Nephron progenitor cell (in vitro differentiated cells): ENCODE measurements around the gene PTPN21.
A peak's percentile ranks its signal among the peaks of the same experiment; 100 is the strongest.

Experiments used
- DNase-seq: peaks from one replicate; pipeline ENCODE4 v3.0.0; 2021
- H3K27ac Mint-ChIP-seq: 2 replicates; pipeline ENCODE4 v1.8.0; 2021; ENCODE audit warnings: mild to moderate bottlenecking, moderate library complexity, mixed read lengths
- H3K27me3 Mint-ChIP-seq: 2 replicates; pipeline ENCODE4 v1.8.0; 2021; ENCODE audit warnings: mild to moderate bottlenecking, low read depth, mixed read lengths; ENCODE audit not compliant: poor library complexity
- H3K36me3 Mint-ChIP-seq: 2 replicates; pipeline ENCODE4 v1.8.0; 2021; ENCODE audit warnings: low read depth, mixed read lengths
- H3K4me1 Mint-ChIP-seq: 2 replicates; pipeline ENCODE4 v1.8.0; 2021; ENCODE audit warnings: mixed read lengths
- H3K4me3 Mint-ChIP-seq: 2 replicates; pipeline ENCODE4 v1.8.0; 2021; ENCODE audit warnings: mild to moderate bottlenecking, moderate library complexity, mixed read lengths
- H3K9me3 Mint-ChIP-seq: 2 replicates; pipeline ENCODE4 v1.8.0; 2021; ENCODE audit warnings: mild to moderate bottlenecking, moderate library complexity, mixed read lengths
- TF ChIP-seq, protein P1 (sequence below): fragments of 200-600 bp; sonication (generic); IDR thresholded peaks from 2 replicates; pipeline ENCODE4 v1.5.0; 2021; ENCODE audit warnings: antibody characterized with exemption

Gene PTPN21

DNA sequence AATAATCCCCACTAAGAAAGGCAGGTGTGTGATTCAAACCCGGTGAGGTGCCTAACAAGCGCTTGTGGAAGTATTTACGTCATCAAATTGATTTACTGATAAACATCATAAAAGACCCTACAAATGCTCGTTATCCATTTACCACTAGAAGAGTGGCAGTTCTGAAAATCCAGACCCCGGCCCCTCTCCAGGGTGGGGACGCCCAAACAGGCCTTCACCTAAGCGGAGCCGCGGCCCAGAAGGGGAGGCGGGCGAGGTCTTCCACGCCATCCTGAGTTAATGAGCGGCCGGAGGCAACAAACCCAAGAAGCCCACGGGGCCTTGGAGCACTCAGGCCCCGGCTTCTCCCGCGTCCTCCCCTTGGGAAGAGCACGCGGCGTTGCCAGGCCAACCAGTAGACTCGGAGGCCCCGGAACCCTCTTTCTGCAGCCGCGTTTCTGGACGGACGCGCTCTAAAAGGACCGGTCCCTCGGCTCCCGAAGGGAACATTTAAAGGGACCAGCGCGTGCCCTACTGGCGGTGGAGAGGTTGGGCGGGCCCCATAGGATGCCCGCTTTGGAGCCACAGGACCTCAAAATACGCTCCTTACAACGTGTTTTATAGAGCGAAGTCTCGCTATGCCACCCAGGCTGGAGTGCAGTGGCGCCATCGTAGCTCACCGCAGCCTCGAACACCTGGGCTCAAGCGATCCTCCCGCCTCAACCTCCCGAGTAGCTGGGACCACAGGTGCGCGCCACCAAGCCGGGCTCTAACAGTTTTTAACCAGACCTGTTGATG lies 3.5 kb downstream of the PTPN21 start:
- DNase-seq: peak; percentile 74
- Mint-ChIP-seq H3K4me3 (peak overlapping the region; percentile 96), H3K36me3 (peaks cover 23% of the 10 kb centered on the region), H3K27ac (no peak overlapping the region), H3K27me3 (no peaks in the 10 kb centered on the region), H3K9me3 (no peaks in the 10 kb centered on the region), H3K4me1 (peaks cover 31% of the 10 kb centered on the region)
- TF ChIP-seq, protein P1, sequence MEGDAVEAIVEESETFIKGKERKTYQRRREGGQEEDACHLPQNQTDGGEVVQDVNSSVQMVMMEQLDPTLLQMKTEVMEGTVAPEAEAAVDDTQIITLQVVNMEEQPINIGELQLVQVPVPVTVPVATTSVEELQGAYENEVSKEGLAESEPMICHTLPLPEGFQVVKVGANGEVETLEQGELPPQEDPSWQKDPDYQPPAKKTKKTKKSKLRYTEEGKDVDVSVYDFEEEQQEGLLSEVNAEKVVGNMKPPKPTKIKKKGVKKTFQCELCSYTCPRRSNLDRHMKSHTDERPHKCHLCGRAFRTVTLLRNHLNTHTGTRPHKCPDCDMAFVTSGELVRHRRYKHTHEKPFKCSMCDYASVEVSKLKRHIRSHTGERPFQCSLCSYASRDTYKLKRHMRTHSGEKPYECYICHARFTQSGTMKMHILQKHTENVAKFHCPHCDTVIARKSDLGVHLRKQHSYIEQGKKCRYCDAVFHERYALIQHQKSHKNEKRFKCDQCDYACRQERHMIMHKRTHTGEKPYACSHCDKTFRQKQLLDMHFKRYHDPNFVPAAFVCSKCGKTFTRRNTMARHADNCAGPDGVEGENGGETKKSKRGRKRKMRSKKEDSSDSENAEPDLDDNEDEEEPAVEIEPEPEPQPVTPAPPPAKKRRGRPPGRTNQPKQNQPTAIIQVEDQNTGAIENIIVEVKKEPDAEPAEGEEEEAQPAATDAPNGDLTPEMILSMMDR: no peak

DNA sequence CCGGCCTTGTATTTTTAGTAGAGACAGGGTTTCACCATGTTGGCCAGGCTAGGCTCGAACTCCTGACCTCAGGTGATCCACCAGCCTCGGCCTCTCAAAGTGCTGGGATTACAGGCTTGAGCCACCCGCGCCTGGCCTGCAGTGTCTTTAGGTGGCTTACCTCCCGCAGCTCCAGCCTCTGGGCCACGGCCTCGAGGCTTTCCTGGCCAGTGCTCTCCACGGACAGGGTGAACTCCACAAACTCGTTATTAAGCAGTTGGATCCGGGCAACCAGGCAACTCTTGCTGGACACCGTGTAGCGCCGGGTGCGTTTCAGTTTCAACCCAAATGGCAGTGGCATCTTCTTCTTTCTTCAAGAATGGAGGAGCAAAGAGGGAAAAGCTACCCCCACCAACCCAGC lies 4.7 kb downstream of the PTPN21 start:
- H3K27me3 Mint-ChIP-seq: no peaks in the 10 kb centered on the region
- TF ChIP-seq, protein P1: no peak
- H3K36me3 Mint-ChIP-seq: peaks cover 29% of the 10 kb centered on the region
- H3K9me3 Mint-ChIP-seq: no peaks in the 10 kb centered on the region
- no peak overlapping the region for H3K27ac Mint-ChIP-seq
- DNase-seq: no peak
- H3K4me3 Mint-ChIP-seq: no peak overlapping the region
- peaks cover 22% of the 10 kb centered on the region for H3K4me1 Mint-ChIP-seq

GRCh38 chr14:88547386-88547780 lies 7.4 kb downstream of the PTPN21 start:
- Mint-ChIP-seq H3K9me3 (no peaks in the 10 kb centered on the region), H3K27me3 (no peaks in the 10 kb centered on the region), H3K4me1 (peaks cover 21% of the 10 kb centered on the region), H3K27ac (no peak overlapping the region), H3K36me3 (peaks cover 48% of the 10 kb centered on the region), H3K4me3 (no peak overlapping the region)
- no peak for DNase-seq
- TF ChIP-seq, protein P1: no peak

- no peak for DNase-seq
- H3K4me3 Mint-ChIP-seq: no peak overlapping the region
- peaks cover 53% of the 10 kb centered on the region for H3K36me3 Mint-ChIP-seq
- H3K9me3 Mint-ChIP-seq: no peaks in the 10 kb centered on the region
- peak overlapping the region; percentile 62 for H3K27ac Mint-ChIP-seq
- peaks cover 15% of the 10 kb centered on the region for H3K4me1 Mint-ChIP-seq
- H3K27me3 Mint-ChIP-seq: no peaks in the 10 kb centered on the region
- TF ChIP-seq, protein P1: no peak
Observed at GRCh38 chr14:88546621-88547385, 8.0 kb downstream of the PTPN21 start.

DNA sequence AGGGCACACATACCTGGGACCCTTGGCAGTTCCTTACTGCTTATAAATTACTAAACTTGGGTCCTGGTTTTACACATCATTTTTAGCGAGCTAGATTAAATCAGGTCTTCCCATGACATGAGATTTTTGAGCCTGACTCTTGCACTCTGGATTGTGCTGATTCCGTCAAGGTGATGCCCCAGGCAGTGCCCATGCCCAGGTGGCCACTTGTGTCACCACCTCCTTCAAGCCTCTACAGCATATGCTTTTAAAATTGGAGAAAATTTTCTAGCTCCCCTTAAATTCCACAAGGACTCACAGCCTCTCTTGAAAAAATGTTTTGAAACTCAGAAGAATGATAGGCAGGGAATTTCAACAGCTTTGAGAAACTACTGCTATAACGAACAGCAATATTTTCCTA lies 9.6 kb downstream of the PTPN21 start:
- peaks cover 14% of the 10 kb centered on the region for H3K4me1 Mint-ChIP-seq

More for the DNA sequence above, 9.6 kb downstream of the PTPN21 start:
- H3K9me3 Mint-ChIP-seq: no peaks in the 10 kb centered on the region
- TF ChIP-seq, protein P1: no peak
- no peak overlapping the region for H3K4me3 Mint-ChIP-seq
- no peaks in the 10 kb centered on the region for H3K27me3 Mint-ChIP-seq
- H3K36me3 Mint-ChIP-seq: peaks cover 66% of the 10 kb centered on the region
- no peak for DNase-seq
- H3K27ac Mint-ChIP-seq: no peak overlapping the region
